Mononuclear cell (primary cell): ENCODE data around the gene ZBTB7A. TPM values are rescaled to one million over a fixed set of nuclear protein-coding genes. Genes with fewer than 3 reads are reported as not detected.

Experiments
- H3K27me3 ChIP-seq: 2 replicates; pipeline ENCODE4 v1.6.0; 2011; ENCODE audit warnings: low read length, control low read depth; ENCODE audit not compliant: insufficient read depth
- H3K4me1 ChIP-seq: 2 replicates; pipeline ENCODE4 v1.5.1; 2011; ENCODE audit warnings: mild to moderate bottlenecking, low read length, control low read depth; ENCODE audit not compliant: insufficient read depth
- H3K4me3 ChIP-seq: 2 replicates; pipeline ENCODE4 v1.5.1; 2011; ENCODE audit warnings: mild to moderate bottlenecking, low read length, moderate library complexity
- H3K9me3 ChIP-seq: 2 replicates; pipeline ENCODE4 v1.5.1; 2011; ENCODE audit warnings: low read depth, mild to moderate bottlenecking, control low read depth, low read length
- total RNA-seq: library from RNA; depleted of rRNA; stranded (reverse); fragments of >200 nt; gene quantifications from one replicate; pipeline ENCODE4 v1.2.3, GENCODE V29; 2012

The ZBTB7A gene
- total RNA-seq = 91.1 TPM

DNA sequence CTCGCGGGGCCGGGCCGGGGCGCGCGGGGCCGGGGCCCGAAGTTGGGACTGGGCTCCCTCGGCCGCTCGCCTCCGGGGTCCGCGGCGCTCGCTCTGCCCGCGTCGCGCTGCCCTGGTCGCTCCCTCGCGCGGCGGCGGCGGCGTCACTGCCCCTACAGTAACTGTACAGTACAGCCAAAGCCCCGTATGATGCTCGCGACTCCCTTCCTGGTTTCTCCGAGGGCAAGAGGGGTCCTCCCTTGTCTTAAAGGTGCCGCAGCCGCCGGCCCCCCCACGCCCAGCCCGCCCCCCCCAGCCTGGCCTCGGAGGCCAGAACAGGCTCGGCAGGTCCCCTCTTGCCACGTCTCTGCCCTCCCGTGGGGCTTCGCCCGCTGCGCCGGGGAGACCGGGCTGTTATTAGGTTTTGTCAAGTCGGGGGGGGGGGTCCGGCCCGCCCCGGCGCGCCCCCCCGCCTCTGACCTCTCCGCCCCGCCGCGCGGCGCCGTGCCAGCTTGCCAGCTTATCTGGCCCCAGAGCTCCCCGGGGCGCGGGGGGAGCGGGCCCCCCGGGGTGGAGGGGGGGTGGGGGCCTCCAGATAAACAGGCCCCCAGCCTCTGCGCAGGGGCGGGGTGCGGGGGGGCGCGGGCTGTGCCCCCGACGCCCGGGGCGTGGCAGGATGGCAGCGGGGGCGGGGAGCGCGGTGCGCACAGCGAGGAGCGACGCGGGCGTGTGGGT is at the start of gene ZBTB7A:
Gene ZBTB7A (minus strand): TSS at position 218 of the 714 bp plus-strand sequence. CDS start 11,667 bp downstream, outside the sequence.
- Histone ChIP-seq H3K4me3 (peak within 1 kb of the TSS; percentile 75), H3K4me1 (peaks cover 52% of the 10 kb centered on the region), H3K9me3 (no peaks in the 10 kb centered on the region), H3K27me3 (no peaks in the 10 kb centered on the region)

DNA sequence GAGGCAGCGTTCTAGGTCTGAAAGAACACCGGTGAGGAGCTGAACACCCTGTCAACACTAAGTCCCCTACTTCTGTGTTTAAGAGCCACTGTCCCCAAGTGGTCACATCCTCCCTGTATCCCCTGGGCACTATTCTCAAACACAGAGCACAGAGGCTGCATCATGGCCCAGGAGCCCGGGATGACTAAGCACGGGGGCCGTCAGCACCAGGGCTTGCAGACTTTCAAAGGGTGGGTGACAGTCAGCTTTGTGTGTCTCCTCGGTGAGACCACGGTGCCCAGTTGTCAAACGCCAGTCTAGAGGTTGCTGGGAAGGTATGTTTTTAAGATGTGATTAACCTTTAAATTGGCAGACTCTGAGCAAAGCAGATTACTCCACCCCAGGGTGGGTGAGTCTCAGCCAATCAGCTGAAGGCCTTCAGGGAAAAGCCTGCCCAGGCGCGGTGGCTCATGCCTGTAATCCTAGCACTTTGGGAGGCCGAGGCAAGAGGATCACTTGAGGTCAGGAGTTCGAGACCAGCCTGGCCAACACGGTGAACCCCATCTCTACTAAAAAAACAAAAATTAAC is 49.2 kb upstream of the ZBTB7A start:
- Histone ChIP-seq H3K4me3 (no peak overlapping the region), H3K4me1 (peaks cover 23% of the 10 kb centered on the region), H3K27me3 (no peaks in the 10 kb centered on the region), H3K9me3 (no peaks in the 10 kb centered on the region)

DNA sequence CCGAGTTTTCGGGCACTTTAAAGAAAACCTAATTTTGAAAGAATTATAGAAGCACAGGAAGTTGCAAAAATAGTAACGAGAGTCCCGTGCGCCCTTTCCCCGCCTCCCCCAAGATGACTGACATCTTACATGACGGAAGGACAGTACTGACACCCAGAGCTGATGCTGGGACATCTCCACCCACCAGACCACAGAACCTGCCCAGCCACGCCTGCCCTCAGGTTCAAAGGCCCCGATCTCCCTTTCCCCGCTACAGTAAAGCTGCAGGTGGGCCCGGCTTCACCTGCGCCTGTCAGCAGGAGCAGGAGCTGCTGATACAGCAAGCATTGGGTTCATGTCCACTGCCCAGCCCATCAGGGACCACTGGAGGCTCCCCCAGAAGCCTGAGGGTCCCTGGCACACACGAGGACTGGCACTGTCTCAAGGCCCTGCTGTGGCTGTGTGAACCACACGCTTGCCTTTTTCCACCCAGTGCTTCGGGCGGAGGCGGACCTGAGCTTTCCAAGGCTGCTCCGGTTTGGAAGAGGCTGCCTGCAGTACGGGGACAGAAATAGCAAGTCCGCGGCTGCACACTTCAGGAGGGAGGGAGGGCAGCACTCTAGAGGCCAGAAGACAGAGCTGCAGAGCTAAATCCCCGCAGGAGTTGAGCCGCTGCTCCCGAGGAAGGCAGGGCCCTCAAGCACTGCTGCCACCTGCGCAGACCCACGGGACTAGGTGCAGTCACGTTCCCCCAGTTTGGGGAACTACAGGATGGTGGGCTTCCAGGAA is 48.5 kb upstream of the ZBTB7A start:
- Histone ChIP-seq H3K4me1 (peaks cover 25% of the 10 kb centered on the region), H3K27me3 (no peaks in the 10 kb centered on the region), H3K4me3 (no peak overlapping the region), H3K9me3 (no peaks in the 10 kb centered on the region)

DNA sequence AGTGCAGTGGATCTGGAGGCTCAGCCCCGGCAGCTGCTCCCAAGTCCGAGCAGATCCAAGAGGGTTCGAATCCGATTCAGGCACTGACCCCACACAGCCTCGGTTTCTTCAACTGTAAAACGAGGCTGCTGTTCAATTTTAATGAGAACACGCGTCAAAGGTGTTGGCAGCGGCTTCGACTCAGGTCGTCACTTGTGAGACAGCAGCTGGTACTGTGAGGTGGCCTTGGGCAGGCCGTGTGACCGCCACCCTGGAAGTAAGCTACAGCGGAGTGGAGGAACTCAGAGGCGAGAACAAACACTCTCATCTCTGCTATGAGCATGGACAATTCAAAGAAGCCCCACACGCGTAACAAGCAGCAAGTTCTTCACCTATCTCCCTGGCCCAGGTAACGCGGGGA is 47.5 kb upstream of the ZBTB7A start:
- Histone ChIP-seq H3K9me3 (no peaks in the 10 kb centered on the region), H3K4me1 (peaks cover 35% of the 10 kb centered on the region), H3K4me3 (no peak overlapping the region), H3K27me3 (no peaks in the 10 kb centered on the region)

DNA sequence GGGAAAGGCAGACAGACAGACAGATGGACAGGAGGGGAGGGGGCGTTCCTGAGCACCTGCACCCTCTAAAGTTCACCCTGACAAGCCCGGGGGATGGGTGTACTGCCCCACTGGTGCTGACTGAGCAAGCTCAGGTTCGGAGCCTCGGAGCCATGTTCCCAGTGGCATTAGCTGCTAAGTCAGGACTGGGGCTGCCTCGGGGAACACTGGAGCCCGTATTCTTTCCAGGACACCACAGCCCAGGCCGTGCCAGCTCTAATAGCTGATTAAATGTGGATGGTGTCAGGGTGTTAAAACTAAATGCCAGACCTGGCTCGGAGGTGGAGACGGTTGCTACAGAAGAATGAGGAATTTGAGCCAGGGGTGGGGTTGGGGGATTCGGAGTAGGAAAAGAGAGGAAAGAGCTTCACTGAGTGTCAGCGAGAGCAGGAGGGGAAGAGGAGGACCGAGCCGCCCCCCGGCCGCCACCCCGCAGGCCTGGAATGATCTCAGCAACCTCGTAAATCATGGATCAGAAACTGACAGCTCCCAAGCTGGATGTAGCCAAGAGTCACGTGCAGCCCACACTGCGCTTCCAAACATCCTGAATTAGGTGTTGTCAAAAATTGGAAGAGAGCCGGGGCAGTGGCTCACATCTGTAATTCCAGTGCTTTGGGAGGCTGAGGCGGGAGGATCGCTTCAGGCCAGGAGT is 46.8 kb upstream of the ZBTB7A start:
- H3K27me3 ChIP-seq = no peaks in the 10 kb centered on the region
- H3K4me1 ChIP-seq = peaks cover 42% of the 10 kb centered on the region
- H3K4me3 ChIP-seq = no peak overlapping the region
- H3K9me3 ChIP-seq = no peaks in the 10 kb centered on the region

DNA sequence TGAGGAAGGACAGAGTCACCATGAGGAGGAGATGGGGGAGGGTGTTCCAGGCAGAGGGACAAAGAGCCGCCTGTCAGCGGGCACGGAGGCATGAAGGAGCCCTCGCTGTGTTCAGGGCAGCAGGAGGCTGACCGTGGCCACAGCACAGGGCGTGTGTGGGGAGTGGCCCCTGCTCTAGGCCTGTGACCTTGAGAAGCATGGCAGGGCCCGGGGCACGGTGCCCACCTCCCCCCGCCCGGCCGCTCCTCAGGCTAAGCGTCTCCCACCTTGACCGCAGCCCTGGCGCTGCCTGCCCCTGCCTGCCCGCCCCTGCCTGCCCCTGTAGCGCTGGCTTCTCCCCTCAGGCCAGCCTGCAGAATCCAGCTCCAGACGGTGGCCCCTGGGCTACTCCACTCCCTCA is 45.7 kb upstream of the ZBTB7A start:
- Histone ChIP-seq H3K9me3 (no peaks in the 10 kb centered on the region), H3K27me3 (no peaks in the 10 kb centered on the region), H3K4me3 (no peak overlapping the region), H3K4me1 (peaks cover 54% of the 10 kb centered on the region)

DNA sequence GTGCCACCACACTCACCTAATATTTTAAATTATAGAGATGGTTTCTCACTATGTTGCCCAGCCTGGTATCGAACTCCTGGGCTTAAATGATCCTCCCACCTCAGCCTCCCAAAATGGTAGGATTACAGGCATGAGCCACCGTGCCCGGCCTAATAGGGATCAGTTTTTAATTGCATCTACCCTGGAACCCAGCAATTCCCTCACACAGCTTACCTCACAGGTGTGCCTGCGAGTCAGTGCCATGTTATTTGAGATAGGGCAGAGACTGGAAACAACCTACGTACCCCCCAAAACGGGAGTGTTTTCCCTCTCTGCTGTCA is 42.9 kb upstream of the ZBTB7A start:
- no peaks in the 10 kb centered on the region for H3K27me3 ChIP-seq
- H3K9me3 ChIP-seq = no peaks in the 10 kb centered on the region
- H3K4me1 ChIP-seq = peaks cover 51% of the 10 kb centered on the region
- no peak overlapping the region for H3K4me3 ChIP-seq

DNA sequence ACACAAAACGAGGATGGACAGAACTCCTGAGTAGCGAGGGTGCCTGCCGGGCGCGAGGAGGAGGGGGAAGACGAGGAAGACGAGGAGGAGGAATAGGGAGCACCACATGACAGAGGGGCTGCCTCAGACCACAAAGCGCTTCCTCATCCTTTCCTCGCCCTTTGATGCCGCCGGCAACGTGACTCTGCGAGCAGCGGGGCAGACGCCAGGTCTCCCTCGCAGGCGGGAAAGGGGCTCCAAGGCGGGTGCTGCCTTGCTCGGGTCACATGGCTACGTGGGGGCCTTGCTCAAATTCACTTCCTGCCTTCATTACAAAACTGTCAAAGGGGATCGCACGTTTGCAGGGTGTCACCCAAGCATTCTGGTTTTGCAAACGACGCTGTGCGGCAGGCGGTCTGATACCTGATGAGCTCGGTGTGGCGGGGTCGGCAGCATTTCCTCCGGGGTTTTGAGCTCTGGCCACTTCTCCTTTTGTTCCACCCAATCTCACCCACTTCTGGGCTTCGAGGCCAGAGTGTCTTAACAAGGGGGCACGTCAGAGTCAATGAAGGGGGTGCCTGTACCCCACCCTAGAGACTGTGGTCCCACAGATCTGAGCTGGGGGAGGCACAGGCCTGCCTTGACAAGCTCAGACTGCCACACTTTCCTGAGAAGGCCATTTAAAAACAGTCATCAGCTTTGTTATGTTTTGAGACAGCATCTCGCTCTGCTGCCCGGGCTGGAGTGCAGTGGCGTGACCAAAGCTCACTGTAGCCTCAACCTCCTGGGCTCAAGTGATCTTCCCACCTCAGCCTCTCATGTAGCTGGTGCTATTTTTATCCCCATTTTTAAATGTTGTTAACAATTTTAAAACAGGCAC is 42.3 kb upstream of the ZBTB7A start:
- H3K4me3 ChIP-seq = no peak overlapping the region
- peaks cover 51% of the 10 kb centered on the region for H3K4me1 ChIP-seq
- no peaks in the 10 kb centered on the region for H3K9me3 ChIP-seq

DNA sequence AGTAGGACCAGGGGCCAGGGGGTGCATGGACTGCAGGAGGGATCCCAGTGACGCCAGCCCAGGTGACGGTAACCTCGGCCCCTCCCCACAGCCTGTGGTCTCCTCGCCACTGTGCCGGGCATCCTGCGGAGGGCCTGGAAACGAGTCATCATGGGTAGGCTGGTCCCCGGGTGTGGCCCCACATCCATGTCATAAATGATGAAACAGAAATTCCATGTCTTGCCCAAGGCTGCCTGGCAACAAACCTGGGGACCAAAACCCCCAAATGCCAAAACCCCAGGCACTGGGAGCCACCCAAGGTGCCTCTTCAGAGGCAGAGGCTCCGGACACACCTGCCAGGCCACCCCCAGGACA is 36.4 kb upstream of the ZBTB7A start:
- no peaks in the 10 kb centered on the region for H3K9me3 ChIP-seq
- H3K4me1 ChIP-seq = peaks cover 37% of the 10 kb centered on the region

More for the DNA sequence above, 42.3 kb upstream of the ZBTB7A start:
- H3K27me3 ChIP-seq = no peaks in the 10 kb centered on the region

DNA sequence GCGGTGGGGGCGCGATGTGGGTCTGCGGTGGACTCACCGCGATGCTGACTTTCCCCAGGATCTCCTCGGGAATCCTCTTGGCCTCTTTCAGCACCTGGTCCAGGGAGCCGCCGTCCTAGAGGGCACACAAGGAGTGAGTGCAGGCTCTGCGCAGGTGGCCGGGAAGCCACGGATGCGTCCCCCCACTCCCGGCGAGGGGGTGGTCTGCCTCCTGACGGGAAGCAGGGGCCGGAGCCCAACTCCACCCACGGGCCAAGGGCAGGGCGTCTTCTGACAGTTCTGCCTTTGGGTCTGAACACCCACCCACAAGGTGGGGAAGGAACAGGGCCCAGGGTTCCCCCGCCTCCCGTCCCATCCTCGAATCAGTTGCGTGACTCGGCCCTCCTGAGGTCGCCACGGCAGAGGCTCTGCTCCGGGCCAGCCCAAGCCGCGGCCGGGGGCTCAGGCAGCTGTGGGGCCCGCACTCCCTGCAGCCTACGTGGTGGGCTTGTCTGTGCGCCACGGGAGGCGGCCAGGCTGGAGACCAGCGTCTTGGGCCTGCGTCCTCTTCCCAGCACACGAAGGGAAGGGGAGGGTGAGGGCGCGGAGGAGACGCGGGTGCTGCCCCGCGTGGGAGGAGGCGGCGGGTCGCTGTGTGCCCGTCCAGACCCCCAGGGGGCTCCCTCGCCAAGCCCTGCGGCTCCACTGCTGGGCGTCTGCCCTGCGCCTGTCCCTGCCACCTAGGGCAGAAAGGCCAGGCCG is 35.8 kb upstream of the ZBTB7A start:
- Histone ChIP-seq H3K27me3 (no peaks in the 10 kb centered on the region), H3K4me1 (peaks cover 32% of the 10 kb centered on the region), H3K9me3 (no peaks in the 10 kb centered on the region), H3K4me3 (no peak overlapping the region)

More for the DNA sequence above, 36.4 kb upstream of the ZBTB7A start:
- H3K4me3 ChIP-seq = no peak overlapping the region
- no peaks in the 10 kb centered on the region for H3K27me3 ChIP-seq

DNA sequence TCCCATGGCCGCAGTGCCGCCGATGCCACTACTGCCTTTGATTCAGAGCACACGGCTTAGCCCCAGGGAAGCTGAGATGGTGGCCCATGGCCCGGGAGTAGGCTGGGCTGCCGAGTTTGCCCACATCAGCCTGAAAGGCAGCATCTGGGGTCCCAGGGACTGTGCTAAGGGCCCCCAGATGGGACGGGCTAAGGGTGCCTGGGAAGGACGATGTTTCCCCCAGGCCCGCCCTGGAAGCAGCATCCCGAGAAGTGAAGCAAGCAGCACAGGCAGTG is 34.7 kb upstream of the ZBTB7A start:
- H3K4me3 ChIP-seq = no peak overlapping the region
- H3K9me3 ChIP-seq = no peaks in the 10 kb centered on the region
- H3K4me1 ChIP-seq = peaks cover 30% of the 10 kb centered on the region
- H3K27me3 ChIP-seq = no peaks in the 10 kb centered on the region

DNA sequence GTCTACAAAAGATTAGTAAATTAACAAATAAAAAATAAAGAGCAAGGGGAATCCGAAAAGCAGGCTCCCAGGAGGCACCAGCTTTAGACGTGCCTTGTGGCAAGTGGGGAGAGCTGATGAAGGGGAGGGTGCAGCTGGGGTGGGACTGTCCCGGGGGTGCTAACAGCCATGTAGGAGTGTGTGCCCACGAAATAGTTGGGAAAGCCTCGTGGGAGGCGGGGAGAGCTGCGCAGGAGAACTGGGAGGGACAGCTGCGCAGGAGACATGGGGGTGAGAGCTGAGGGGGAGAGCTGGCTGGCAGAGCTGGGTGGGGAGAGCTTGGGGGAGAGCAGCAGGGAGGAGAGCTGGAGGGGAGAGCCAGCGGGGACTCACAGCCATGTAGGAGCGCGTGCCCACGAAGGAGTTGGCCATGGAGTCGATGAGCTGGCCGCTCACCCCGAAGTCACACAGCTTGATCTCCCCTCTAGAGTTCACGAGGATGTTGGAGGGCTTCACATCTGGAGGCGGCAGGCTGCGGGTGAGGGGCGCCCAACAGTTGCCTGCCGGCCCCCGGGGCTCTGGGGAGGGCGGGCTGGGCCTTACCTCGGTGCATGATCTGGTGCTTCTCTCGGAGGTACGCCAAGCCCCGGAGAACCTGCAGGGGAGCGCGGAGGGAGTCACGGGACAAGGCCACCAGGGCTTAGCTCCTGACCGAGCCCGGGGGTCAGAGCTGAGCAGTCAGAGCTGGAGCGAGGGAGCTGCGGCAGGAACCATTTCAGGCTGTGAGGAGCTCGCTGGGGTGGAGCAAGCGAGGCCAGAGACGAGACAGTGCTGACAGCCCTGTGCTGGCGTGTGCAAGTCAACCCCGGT is 34.2 kb upstream of the ZBTB7A start:
- Histone ChIP-seq H3K4me3 (no peak overlapping the region), H3K9me3 (no peaks in the 10 kb centered on the region), H3K4me1 (peaks cover 26% of the 10 kb centered on the region), H3K27me3 (no peaks in the 10 kb centered on the region)

DNA sequence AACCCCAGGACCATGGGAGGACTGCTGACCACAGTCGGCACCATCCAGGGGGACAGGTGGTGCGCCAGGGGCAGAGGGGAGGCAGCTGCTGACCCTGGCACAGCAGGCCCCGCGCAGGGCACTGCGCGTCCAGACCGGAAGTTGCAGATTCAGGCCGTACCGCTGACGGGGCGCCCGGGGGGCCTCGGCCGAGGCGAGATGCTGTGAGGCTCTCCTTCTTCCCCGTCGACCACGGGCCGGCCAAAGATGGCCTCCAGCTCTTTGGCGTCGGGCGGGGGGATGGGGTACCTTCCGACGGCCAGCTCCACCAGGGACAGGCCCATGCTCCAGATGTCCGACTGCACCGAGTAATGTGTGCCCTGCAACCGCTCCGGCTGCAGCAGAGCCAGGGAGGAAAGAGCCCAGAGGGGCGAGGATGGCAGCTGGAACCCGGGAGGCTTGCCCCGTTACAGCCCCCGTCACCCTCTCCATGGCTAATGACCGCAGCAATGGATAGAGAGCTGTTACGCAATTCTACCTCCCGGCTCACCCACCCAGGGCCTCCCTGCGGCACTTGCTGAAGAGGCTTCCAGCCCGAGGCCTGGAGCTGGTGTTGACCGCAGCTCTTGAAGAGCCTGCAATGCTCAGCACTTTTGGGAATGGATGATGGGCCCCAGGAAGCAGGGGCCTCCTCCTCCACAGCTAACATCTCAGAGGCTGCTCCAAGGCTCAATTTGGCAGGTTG is 32.5 kb upstream of the ZBTB7A start:
- Histone ChIP-seq H3K4me1 (peaks cover 13% of the 10 kb centered on the region), H3K9me3 (no peaks in the 10 kb centered on the region), H3K4me3 (no peak overlapping the region), H3K27me3 (no peaks in the 10 kb centered on the region)
